Heart left ventricle (tissue), 13 donors: ENCODE results near the gene NDUFAF8.

ENCODE experiments used
- CTCF ChIP-seq, 12 donors: fragments of 200-600 bp; sonication (generic) in 4 of 12; IDR thresholded peaks; one replicate each; pipeline versions ENCODE4 v1.5.0 to v1.8.0; 2018 to 2022; ENCODE audit warnings: antibody characterized with exemption in 12 of 12, mild to moderate bottlenecking in 5 of 12
- POLR2A ChIP-seq, 2 donors: fragments of 450-650 bp; IDR thresholded peaks; one replicate each; pipeline ENCODE4 v1.6.1; 2017; ENCODE audit warnings: antibody characterized with exemption in 2 of 2, mild to moderate bottlenecking in 2 of 2, moderate library complexity in 2 of 2
- donor health status: ischemic (EF 13 %, LVEDD 7.1; RV severe dilation, severe dysfunction).
- donor health status: DM: no; HTN: yes; CAD: no.
- donor health status: DM: no; HTN: no; CAD: no.
- donor health status: ischemic (EF 25% LVEDD 6.9; RV normal size, moderate dysfunction).
- donor health status: ischemic (EF 25% LVEDD 5.7; RV mildly dilated, moderate dysfunction).
- donor health status: ischemic (EF 35%, LVEDD 5.7; RV mildly dilated, moderate dysfunction).
- donor health status: nonischemic (EF 11% LVEDD 7.7; RV severe dilation, severe dysfunction).
- donor health status: DM: yes; HTN: yes; CAD: no.
- donor health status: PGD.
- donor health status: ischemic (EF 29% LVEDD 5.4; RV normal size, mild dysfunction).
- donor health status: nonischemic (EF 23%, LVEDD 6.1; RV moderate dilation, normal function).

GRCh38 chr17:81210868-81211267 lies 28.2 kb upstream of the NDUFAF8 start:
- TF ChIP-seq CTCF (IDR thresholded peaks at IDR 0.05): peak in 1 of 12 donors; percentile 5
- no peak for TF ChIP-seq POLR2A (IDR thresholded peaks at IDR 0.05)
